Hippocampal formation (tissue), 2 donors: ENCODE data around the gene PRKCE.

Experiments used
- DNase-seq, 2 donors: peaks; one replicate each; lab custom pipeline; 2025; lab: John Stamatoyannopoulos, UW

The PRKCE gene

DNA sequence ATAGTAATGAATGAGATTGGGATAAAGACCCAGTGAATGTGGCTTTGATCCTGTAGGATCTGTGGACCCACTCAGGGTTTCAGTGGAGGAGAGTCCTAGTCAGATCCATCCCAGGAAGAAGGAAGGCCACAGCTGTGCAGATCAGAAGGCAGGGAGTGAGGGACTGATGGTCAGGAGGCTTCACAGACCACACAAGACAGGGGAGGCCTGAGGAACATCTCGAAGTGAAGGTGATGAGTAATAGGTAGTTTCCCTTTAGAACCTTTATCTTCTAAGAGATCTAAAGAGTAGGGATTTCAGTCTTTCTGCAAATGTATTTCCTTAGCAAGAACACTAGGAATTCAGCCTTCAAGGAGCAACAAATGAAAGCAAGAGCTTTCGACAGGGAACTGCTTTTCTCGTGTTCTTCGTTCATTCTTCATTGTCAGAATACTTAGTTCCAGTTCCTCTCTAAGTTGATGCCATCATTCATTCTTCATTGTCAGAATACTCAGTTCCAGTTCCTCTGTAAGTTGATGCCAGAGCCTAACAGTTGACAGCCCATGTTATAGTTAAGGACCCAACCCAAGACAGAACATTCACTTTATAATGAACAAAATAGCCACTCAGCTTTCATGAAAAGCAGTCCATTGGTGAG, 495.5 kb downstream of the PRKCE start:
- DNase-seq: no peak

DNA sequence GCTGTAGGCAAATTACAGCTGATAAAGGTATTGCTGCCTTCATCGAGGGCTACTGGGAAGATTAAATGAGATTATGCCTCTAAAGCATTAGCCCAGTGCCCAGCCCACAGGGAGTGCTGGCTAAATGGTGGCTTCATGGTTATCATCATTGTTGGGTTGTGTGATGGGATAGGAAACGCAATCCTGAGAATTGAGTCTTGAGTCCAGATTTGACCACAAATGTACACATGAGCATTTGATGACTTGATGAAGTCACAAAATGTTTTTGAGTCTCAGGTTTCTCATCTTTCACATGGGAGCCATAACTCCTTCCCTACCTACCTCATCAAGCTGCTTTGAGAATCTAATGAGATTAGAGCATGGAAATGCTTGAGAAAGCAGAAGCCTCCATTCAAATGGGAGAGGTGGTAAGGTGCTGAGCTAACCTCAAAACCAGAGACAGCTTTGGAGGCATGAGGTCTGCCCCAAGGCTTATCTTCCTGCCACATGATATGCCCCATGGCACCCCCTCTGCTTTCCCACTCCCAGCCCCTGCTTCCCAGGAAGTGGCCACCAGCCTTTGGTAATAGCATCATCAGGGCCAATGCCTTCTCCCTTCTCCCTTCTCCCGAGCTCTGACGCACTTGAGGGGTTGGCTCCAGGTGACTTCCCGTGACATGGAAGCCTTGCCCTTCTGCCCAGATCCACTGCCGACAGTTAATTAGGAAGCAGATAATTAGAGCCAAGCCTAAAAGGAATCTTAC, 496.3 kb downstream of the PRKCE start:
- no peak for DNase-seq

DNA sequence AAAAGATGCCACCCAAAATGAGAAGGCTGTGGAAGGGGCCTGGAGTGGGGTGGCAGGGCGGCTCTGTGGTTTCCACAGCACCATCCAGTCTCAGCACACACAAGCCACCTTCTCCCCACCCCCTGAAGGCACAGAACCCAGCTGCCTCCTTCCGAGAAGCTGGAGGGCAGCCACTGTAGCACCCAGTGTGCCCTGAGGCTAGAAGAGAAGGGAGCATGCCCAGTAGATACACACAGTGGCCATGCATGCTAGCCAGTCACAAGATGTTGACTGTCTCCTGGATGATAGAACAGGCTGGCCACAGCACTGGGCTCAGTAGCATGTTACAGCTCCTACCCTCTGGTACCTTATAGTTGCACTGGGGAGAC, 496.9 kb downstream of the PRKCE start:
- DNase-seq: no peak

DNA sequence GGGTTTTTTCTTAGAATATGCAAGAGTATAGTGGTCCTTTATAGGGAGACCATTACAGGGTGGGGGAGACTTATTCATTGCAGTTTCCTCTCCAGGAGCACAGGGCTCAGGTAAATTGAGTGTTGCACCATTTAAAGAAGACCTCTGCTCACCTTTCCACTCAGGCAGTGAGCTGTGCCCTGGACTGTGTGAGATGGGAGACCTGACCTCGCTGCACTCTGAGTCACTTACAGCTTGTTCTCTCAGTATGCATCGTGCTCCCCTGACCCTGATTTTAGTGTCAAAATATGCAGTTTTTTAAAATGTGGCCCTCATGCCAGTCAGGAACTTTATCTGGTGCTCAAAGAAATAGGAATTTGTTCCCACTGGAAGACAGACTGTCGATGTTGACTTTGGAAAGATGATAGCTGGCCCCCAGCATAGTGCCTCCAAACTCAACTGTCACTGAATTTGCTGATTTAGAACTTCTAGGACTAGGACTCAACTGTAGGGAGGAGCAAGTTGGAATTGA, 499.0 kb downstream of the PRKCE start:
- no peak for DNase-seq

DNA sequence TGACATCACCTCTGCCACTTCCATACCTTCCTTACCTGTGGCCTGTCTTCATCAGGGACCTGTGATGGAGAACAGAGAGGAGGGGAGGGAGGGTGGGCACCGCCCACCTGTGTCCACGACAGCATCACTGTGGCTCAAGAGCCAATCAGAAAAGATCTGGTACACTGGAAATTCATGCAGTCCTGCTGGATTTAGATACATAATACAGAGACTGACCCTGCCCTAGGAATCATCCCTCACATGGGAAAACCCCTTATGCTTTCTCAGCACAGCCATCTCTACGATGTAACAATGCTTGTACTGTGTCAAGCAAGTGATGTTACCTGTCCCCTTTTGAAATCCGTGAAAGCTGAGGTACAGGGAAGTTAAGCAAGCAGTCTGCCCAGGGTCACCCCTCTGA, 500.1 kb downstream of the PRKCE start:
- DNase-seq: no peak

DNA sequence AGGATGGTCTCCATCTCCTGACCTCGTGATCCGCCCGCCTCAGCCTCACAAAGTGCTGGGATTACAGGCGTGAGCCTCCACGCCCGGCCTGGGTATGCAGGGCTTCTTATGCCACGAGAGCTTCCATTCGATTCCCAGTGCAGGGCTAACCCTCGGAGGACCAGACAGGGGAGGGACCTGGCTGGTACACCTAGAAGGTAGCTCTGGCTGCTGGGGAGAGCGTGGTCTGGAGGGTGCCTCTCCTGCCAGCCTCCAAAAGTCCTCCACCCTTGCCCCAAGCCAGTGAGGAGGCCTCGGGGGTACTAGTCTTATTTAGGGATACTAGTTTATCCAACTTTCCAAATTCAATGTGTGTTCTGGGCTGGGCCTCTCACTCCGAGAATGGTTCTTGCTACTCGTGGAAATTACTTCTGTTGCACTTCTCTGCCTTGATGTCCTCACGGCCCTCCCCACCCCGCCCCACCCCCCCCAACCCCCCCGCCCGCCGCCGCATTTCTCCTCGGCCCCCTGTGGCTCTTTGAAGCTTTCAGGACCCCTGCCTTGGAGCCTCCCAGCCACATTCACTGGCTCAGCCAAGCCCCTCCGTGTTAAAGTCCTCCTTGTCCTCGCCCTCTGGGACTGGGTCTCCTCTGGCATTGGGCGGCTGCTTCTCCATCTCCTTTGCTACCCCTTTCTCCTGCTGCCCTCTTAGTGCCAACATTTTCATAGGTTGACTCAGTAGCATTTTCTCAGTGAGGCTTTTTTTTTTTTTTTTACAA, 502.7 kb downstream of the PRKCE start:
- no peak for DNase-seq

DNA sequence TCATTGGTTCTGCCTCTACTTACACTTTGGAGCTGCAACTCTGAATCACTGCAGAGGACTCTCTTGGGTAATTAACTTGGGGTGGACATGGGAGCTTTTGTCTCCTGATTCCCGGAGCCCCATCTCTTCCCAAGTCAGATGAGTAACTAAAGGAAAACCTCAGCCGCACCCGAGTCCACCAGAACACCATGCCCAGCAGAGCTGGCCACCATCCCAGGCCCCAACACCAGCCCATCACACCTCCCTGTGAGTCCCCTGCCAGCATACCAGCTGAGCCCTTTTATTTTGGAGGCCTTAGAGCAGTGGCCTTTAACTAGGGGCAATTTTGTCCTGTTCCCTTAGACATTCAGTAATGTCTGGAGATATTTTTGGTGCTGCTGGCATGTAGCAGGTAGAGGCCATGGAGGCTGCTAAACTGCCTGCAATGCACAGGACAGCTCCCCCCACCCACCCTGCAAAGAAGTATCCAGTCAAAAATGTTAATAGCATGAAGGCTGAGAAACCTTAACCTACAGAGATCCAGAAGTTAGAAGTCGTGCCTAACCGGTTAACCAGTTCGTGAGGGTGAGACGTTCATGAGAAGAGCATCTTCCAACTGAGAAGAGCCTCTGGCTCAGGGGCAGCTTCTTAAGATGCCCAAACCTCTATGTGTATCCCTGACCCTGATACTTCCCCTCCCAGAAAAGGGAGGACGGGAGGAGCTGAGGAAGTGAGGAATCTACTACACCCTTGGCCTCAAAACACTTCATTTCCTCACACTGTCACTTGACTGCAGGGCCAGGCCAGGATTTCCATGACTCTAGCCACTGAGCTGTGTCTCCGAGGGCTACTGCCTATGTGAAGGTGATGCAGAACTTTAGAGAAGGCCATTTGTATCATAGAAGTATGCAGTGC, 505.8 kb downstream of the PRKCE start:
- no peak for DNase-seq

DNA sequence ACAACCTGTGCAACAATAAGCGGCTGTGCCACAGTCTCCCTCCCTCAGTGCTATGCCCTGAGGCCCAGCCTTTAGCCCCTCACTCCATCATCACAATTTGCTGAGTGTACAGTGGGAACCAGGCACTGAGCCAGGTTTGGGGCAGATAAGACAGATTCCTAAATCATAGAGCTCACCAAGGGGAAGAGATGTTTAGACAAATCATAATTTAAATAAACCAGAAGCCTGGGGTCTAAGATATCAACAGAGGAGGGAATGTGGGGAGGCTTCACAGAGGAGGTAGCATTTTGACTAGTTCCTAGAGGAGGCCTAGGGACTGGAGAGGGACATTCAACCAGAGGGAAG, 506.5 kb downstream of the PRKCE start:
- DNase-seq: no peak

DNA sequence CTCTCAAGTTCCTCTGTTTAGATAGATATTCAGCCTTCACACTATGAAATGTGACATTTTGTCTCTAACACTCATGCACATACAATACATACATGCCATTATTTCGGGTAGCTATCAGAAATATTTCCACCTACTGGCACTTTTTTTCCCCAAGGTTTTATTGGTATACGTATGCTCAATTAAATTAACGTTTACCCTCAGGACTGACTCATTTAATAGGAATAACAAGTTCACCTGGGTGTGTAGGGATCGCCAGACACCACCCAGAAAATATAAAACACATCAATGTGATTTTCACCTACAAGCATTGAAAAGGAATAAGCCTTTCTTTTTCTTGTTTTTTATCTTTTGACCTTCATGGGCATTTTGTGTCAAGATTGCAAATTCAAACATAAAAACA, 507.2 kb downstream of the PRKCE start:
- no peak for DNase-seq

DNA sequence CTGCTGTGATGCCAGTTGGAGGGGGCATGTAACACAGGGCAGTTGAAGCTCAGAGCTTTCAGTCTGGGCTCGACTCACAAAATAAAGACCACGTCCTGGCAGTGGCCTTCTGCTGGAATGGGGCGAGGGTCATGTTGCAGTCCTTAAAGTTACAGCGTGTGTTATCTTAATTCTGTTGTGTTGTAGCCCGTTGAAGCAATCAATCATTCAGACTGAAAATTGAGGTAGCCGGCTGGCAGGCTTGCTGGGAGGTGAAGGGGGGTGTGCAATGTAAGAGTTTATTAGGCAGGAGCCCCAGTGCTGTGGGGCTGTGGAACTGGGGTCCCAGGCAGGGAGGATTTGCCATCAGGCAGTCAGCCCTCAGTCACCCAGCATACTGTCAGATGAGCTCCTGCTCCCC, 508.9 kb downstream of the PRKCE start:
- no peak for DNase-seq

DNA sequence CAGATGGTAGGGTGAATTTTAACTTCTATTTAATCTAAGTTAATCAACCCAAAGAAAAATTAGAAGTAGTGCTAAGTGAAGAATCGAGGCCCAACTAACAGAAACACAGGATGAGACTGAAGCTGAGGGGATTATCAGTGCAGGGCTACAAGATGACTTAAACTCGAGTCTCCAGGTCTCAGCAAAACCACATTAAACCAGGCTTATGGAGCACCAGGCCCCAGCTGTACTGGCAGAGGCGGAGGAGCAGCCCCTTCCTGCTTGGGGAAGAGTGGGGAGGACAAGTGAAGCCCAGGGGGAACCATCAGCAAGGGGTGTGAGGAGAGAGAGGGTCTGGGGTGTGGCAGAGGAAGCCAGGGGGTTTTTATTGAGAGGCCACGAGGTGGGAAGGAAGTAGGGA, 509.8 kb downstream of the PRKCE start:
- DNase-seq: no peak

DNA sequence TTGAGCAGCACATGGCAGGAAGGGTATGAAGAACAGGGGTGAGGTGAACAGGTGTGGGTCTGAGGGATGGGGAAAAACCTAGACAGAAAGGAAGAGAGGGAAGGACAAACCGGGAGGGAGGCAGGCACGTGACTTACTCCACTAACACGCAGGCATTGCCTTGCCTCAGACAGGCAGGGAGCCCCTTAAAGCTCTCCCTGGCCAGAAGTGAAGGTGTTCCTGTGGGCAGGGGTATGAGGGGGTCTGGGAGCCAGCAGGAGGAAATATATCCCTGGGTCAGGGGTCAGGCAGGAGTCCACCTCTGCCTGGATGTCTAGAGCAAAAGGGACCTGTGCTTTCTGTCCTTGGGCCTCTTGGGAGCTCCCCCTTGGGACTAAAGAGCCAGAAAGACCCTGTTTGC, 510.4 kb downstream of the PRKCE start:
- DNase-seq: no peak

DNA sequence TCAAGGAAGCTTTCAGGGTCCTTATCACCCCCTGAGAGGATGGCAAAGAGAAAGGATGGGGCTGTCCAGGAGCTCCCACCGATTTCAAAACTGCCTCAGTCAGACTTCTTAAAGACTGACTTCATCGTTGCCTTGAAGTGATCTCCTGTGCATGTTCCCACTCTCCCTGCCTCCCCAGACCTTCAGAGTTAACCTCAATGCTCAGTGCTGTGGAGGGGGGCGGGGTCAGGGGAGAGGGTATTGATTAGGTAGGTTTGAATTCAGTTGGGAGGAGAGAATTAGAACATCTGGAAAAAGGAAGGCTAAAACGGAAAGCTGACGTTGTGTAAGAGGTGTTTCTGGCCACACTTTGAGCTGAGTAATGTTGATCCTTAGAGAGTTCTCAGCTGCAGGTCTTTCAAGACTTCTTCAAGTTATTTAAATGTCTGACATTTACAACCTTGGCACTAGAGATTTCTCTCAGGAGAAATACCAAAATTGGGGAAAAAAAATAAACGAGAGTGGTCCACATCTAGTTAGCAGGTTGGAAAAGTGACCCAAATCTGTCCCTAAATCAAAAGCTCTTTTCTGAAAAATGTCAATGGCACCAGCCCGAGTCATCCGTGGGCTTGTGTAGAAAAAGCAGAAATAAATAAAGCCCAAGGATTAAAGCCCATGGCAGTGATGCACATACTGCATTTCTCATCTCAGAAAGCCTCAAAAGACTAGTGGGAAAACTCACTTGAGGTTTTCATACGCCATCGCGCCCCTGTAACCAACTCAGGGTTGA, 511.0 kb downstream of the PRKCE start:
- no peak for DNase-seq

DNA sequence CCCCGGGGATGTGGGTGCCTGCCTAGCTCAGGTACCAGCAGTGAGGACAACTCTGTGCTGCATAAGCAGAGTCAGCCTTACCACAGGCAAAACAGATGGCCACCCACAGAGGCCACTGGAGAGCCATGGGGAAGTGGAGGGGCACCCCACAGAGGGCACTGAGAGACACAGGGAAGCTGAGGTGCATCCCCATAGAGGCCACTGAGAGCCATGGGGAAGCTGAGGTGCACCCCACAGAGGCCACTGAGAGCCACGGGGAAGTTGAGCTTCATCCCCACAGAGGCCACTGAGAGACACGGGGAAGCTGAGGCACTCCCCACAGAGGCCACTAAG, 511.6 kb downstream of the PRKCE start:
- no peak for DNase-seq

DNA sequence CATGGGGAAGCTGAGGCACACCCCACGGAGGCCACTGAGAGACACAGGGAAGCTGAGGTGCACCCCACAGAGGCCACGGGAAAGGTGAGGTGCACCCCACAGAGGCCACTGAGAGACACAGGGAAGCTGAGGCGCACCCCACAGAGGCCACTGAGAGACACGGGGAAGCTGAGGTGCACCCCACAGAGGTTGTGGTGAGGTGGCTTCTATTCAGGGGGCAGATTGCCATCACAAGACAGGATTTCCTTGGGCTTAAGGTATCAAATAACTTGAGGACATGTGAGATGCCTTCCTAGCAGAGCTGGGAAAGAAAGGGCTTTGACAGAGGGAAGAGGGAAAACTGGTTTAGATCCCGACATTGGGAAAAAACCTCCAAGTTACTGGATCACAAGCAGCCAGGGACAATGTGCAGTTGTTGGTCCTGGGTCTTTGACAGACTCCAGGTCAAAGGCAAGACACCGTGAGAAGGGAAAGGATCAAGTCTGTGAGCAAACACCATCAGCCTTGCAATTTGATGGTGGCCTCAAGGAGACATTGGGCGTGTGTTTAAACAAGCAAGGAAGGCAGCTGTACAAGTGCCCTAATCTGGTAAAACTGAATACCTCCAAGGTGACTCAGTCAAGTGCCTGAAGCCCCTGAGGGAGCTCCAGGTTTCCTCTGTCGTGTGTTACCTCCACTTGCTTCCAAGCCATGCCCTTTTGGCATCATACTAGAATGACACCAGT, 512.5 kb downstream of the PRKCE start:
- DNase-seq: no peak

DNA sequence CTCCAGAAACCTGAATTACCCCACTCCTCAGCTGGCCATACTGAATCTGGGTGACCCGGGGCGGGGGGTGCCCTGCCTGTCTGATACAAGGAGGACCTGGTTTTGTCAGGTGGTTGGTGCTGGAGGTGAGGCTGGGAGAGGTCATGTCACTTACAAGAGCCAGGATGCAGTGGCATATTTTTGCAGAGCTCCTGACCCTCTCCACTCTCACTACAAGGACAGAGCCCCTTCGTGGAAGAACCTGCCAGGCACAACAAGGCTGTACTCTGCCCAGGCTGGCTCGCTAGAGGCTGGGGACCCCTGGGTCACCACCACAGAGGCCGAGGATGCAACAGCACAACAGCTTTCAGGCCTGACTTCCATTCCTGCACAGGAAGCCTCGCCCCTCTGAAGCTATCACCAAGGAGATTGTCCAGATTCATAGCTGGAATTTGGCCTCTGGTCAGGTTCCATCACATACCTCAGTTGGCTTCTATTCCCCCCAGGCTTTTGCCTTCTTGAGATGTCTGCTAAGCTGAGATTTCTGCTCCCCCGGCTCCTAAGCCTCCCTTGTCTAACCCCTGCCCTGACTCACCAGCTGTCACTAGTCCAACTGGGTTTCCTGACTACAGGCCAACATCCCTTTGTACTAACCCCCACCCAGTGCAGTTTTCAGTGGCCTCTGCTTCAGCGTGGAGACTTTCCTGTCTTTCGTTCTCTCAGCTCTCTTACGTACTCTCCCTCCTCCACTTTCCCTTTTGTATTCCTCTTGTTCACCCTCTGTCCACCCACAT, 513.2 kb downstream of the PRKCE start:
- peak in 1 of 2 donors; percentile 16 for DNase-seq

DNA sequence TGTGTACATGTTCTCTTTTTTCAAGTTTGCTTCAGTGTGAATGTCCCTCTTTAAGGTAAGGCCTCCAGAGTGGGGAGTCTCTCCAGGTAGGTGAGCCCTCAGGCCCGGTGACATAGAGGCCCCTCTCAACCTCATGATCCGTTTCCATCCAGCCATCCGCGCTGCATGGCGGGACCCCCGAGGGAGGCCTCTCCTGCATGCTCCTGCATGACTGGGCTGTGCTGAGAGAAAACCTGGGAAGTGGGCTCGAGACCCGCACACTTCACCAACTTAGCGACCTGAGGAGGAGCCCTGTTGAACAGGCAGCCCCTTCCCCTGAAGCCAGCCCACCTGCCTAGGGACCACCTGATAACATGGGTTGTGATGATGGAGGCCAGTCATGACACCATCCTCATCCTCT, 514.4 kb downstream of the PRKCE start:
- DNase-seq: no peak

DNA sequence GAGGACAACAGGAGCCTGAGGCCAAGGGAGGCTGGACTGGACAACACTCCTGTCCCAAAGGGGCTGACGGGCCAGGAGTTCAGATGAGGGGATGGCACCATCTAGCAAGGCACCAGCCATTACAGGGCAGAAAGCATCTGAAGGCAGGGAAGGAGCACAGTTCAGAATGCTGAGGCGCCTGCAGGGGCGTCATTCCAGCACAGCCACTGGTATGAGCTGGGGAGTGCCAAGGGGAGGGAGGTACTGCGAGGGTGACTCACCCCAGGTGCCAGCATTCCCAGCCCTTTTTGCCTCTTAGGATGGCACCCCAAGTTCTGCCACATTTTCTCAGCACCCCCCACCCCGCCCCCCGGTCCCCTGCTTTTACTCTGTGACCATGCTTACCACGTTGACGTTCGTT, 515.9 kb downstream of the PRKCE start:
- DNase-seq: no peak

DNA sequence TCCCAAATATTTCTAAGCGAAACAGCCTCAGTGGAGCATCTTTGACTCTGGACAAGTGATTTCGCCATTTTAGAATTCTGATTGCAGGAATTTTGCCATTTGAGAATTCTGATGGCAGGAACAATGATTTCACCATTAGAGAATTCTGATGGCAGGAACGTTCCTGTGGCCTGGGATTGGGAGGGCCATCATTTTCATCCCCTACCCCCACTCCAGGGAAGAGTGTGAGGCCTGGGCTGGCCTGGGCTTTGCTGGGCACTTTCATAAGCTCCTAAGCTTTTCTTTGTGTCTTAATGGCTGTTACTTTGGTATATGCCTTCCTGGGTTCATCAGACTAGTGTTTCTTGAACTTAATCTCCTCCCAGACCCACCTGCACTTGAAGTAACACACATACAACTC, 516.4 kb downstream of the PRKCE start:
- no peak for DNase-seq

DNA sequence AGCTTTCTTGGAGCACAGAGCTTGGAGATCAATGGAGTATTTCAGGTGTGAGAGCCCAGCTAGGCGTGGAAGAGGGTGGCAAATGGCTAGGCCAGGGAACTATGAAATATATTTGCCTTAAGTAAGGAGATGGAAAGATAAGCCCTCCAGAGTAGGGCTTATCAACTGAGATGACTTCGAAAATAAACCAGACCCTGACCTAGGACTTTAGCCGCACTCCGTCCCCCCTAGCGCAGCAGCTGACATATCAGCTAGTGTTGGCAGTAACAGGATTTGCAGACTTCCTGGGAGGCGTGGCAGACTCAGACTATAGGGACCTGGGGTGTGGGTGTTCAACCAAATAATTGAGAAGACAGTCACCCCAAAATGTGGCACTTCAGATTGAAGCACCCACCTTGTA, 518.0 kb downstream of the PRKCE start:
- DNase-seq: no peak
